ENCODE results near the gene INPP5A. TPM values are rescaled to one million over a fixed set of nuclear protein-coding genes. Genes with fewer than 3 reads are reported as not detected.

INPP5A gene
- total RNA-seq, 1 donor from 2014 or later = 35.4 TPM

- Mint-ChIP-seq H3K36me3 (ENCODE audit: low read depth) (peaks cover 12% of the 10 kb centered on the region), H3K4me3 (no peak overlapping the region), H3K4me1 (peaks cover 15% of the 10 kb centered on the region), H3K27ac (ENCODE audit: unreplicated experiment) (no peak overlapping the region), H3K9me3 (no peaks in the 10 kb centered on the region), H3K27me3 (ENCODE audit: low read depth) (peaks cover 87% of the 10 kb centered on the region)
- DNase-seq (ENCODE audit: low read depth, low spot score) = no peak
- TF ChIP-seq CTCF (conservative IDR thresholded peaks at IDR 0.05) = no peak
Measured at GRCh38 chr10:132726194-132726593, 188.6 kb downstream of the INPP5A start.

GRCh38 chr10:132726951-132727350 is 189.4 kb downstream of the INPP5A start:
- no peaks in the 10 kb centered on the region for H3K9me3 Mint-ChIP-seq
- peaks cover 88% of the 10 kb centered on the region for H3K27me3 Mint-ChIP-seq (ENCODE audit: low read depth)
- no peak overlapping the region for H3K4me3 Mint-ChIP-seq
- H3K36me3 Mint-ChIP-seq (ENCODE audit: low read depth) = peaks cover 12% of the 10 kb centered on the region
- DNase-seq (ENCODE audit: low read depth, low spot score) = no peak
- peaks cover 11% of the 10 kb centered on the region for H3K4me1 Mint-ChIP-seq
- no peak for TF ChIP-seq CTCF (conservative IDR thresholded peaks at IDR 0.05)
- no peak overlapping the region for H3K27ac Mint-ChIP-seq (ENCODE audit: unreplicated experiment)

- Mint-ChIP-seq H3K9me3 (no peaks in the 10 kb centered on the region), H3K36me3 (ENCODE audit: low read depth) (peaks cover 12% of the 10 kb centered on the region), H3K27me3 (ENCODE audit: low read depth) (peaks cover 88% of the 10 kb centered on the region), H3K27ac (ENCODE audit: unreplicated experiment) (no peak overlapping the region), H3K4me3 (no peak overlapping the region), H3K4me1 (peaks cover 6% of the 10 kb centered on the region)
- no peak for DNase-seq (ENCODE audit: low read depth, low spot score)
- no peak for TF ChIP-seq CTCF (conservative IDR thresholded peaks at IDR 0.05)
Measured at GRCh38 chr10:132727411-132727810, 189.8 kb downstream of the INPP5A start.

- H3K9me3 Mint-ChIP-seq = no peaks in the 10 kb centered on the region
- no peak overlapping the region for H3K4me3 Mint-ChIP-seq
- DNase-seq (ENCODE audit: low read depth, low spot score) = no peak
- H3K36me3 Mint-ChIP-seq (ENCODE audit: low read depth) = peaks cover 12% of the 10 kb centered on the region
- peaks cover 84% of the 10 kb centered on the region for H3K27me3 Mint-ChIP-seq (ENCODE audit: low read depth)
- H3K4me1 Mint-ChIP-seq = no peaks in the 10 kb centered on the region
- TF ChIP-seq CTCF (conservative IDR thresholded peaks at IDR 0.05) = no peak
- no peak overlapping the region for H3K27ac Mint-ChIP-seq (ENCODE audit: unreplicated experiment)
Measured at GRCh38 chr10:132728321-132728720, 190.7 kb downstream of the INPP5A start.

- Mint-ChIP-seq H3K4me1 (no peaks in the 10 kb centered on the region), H3K27ac (ENCODE audit: unreplicated experiment) (no peak overlapping the region), H3K27me3 (ENCODE audit: low read depth) (peaks cover 86% of the 10 kb centered on the region), H3K36me3 (ENCODE audit: low read depth) (peaks cover 12% of the 10 kb centered on the region), H3K9me3 (no peaks in the 10 kb centered on the region), H3K4me3 (no peak overlapping the region)
- DNase-seq (ENCODE audit: low read depth, low spot score) = no peak
- no peak for TF ChIP-seq CTCF (conservative IDR thresholded peaks at IDR 0.05)
Measured at GRCh38 chr10:132728741-132729140, 191.2 kb downstream of the INPP5A start.
